Common myeloid progenitor, CD34-positive (primary cell): ENCODE results near the gene KLK1.

Experiments
- CTCF ChIA-PET: fragments of 350-600 bp; sonication (Branson Sonifier 250); formaldehyde crosslinking; loops from one replicate; lab custom pipeline; 2021; ENCODE audit warnings: antibody characterized with exemption; lab: Charles Lee
- POLR2A ChIA-PET: fragments of 350-600 bp; sonication (Branson Sonifier 250); formaldehyde crosslinking; loops from one replicate; lab custom pipeline; 2021; ENCODE audit warnings: antibody characterized with exemption; lab: Charles Lee
- DNase-seq, 3 donors: peaks; one replicate each; pipeline versions ENCODE4 v3.0.0 to v3.0.0-alpha.2; 2013
- H3K27ac ChIP-seq, 2 experiments: 1 replicate in 1 of 2; 2 replicates in 1 of 2; pipeline ENCODE4 v1.7.0; 2013; ENCODE audit warnings: inconsistent platforms in 2 of 2, low read length in 2 of 2, mild to moderate bottlenecking in 2 of 2, low read depth in 1 of 2, moderate library complexity in 1 of 2; ENCODE audit not compliant: severe bottlenecking in 2 of 2, insufficient read depth in 1 of 2, poor library complexity in 1 of 2
- H3K27me3 ChIP-seq, 5 experiments: replicated peaks in 2 of 5; 1 replicate in 3 of 5; 2 replicates in 2 of 5; pipeline versions ENCODE4 v1.6.1 to v1.7.0; 2013; ENCODE audit warnings: low read length in 4 of 5, mild to moderate bottlenecking in 2 of 5, moderate library complexity in 2 of 5, inconsistent platforms in 1 of 5; ENCODE audit not compliant: insufficient read depth in 5 of 5, control insufficient read depth in 4 of 5
- H3K36me3 ChIP-seq, 4 experiments: 1 replicate in 2 of 4; 2 replicates in 2 of 4; pipeline versions ENCODE4 v1.6.1 to v1.7.0; 2013; ENCODE audit warnings: low read length in 3 of 4, control low read depth in 1 of 4, mild to moderate bottlenecking in 1 of 4; ENCODE audit not compliant: control insufficient read depth in 4 of 4, insufficient read depth in 4 of 4
- H3K4me1 ChIP-seq, 4 experiments: 1 replicate in 3 of 4; 2 replicates in 1 of 4; pipeline versions ENCODE4 v1.6.1 to v1.7.1; 2013; ENCODE audit warnings: low read length in 3 of 4, mild to moderate bottlenecking in 3 of 4, control low read depth in 1 of 4, inconsistent platforms in 1 of 4, moderate library complexity in 1 of 4; ENCODE audit not compliant: control insufficient read depth in 4 of 4, insufficient read depth in 4 of 4; ENCODE audit errors: control extremely low read depth in 1 of 4
- H3K4me3 ChIP-seq, 7 experiments: 1 replicate in 4 of 7; 2 replicates in 3 of 7; pipeline versions ENCODE4 v1.5.1 to v1.7.0; 2013; ENCODE audit warnings: mild to moderate bottlenecking in 7 of 7, low read length in 6 of 7, moderate library complexity in 6 of 7, inconsistent platforms in 2 of 7, low read depth in 2 of 7, control low read depth in 1 of 7; ENCODE audit not compliant: insufficient read depth in 4 of 7, control insufficient read depth in 1 of 7; ENCODE audit errors: extremely low read depth in 1 of 7
- H3K9me3 ChIP-seq, 5 experiments: 1 replicate in 4 of 5; 2 replicates in 1 of 5; pipeline versions ENCODE4 v1.6.1 to v1.7.1; 2013; ENCODE audit warnings: low read length in 4 of 5, mild to moderate bottlenecking in 2 of 5, inconsistent platforms in 1 of 5, low read depth in 1 of 5, moderate library complexity in 1 of 5; ENCODE audit not compliant: control insufficient read depth in 4 of 5, insufficient read depth in 2 of 5; ENCODE audit errors: control extremely low read depth in 1 of 5
- WGBS: methylation state at CpG from one replicate; pipeline ENCODE4 v1.1.5; 2013; ENCODE audit not compliant: insufficient coverage; 5-methylcytosine and 5-hydroxymethylcytosine counted together

KLK1 gene

GRCh38 chr19:50793558-50794065 lies 30.0 kb downstream of the KLK1 start:
- Histone ChIP-seq H3K9me3 (no peaks in the 10 kb centered on the region), H3K4me1 (peaks cover 0 to 10% (median 2%) of the 10 kb centered on the region in 4 experiments), H3K4me3 (no peak overlapping the region), H3K36me3 (peaks cover 4 to 30% (median 22%) of the 10 kb centered on the region in 4 experiments), H3K27me3 (no peaks in the 10 kb centered on the region), H3K27ac (no peak overlapping the region)
- ChIA-PET CTCF (interaction anchor here (0.6 to 1.8 kb wide), 2 partner anchors 14 to 392 kb away, joined by 3 to 5 read pairs; no protein-coding TSS in a partner anchor), POLR2A (no interaction called here)
- no peak for DNase-seq
- WGBS, result 75% methylated on average over 3 of the region's 11 CpGs

- ChIA-PET POLR2A (no interaction called here), CTCF (interaction anchor here (2.1 to 3.1 kb wide), 2 partner anchors 10 to 186 kb away, joined by 4 to 11 read pairs; no protein-coding TSS in a partner anchor)
- Histone ChIP-seq H3K4me1 (peaks cover 0 to 10% (median 2%) of the 10 kb centered on the region in 4 experiments), H3K27ac (no peak overlapping the region), H3K27me3 (no peaks in the 10 kb centered on the region), H3K36me3 (peaks cover under 1 to 20% (median 11%) of the 10 kb centered on the region in 4 experiments), H3K4me3 (no peak overlapping the region), H3K9me3 (no peaks in the 10 kb centered on the region)
- DNase-seq, result no peak
- 98% methylated on average over 11 of the region's 13 CpGs for WGBS
Observed at GRCh38 chr19:50792272-50793250, 31.0 kb downstream of the KLK1 start.

- 93% methylated on average over 43 of the region's 47 CpGs for WGBS
- H3K27ac ChIP-seq, result no peak overlapping the region
- POLR2A ChIA-PET, result no interaction called here
- H3K27me3 ChIP-seq, result no peaks in the 10 kb centered on the region
- peaks cover 0 to 12% (median 6%) of the 10 kb centered on the region in 4 experiments for H3K36me3 ChIP-seq
- CTCF ChIA-PET, result interaction anchor here (2.1 to 3.1 kb wide), 2 partner anchors 10 to 185 kb away, joined by 4 to 11 read pairs; no protein-coding TSS in a partner anchor
- H3K4me3 ChIP-seq, result no peak overlapping the region
- peaks cover 0 to 10% (median 2%) of the 10 kb centered on the region in 4 experiments for H3K4me1 ChIP-seq
- no peaks in the 10 kb centered on the region for H3K9me3 ChIP-seq
- DNase-seq, result no peak
Observed at GRCh38 chr19:50791594-50792271, 31.9 kb downstream of the KLK1 start.

- H3K4me3 ChIP-seq, result no peak overlapping the region
- no peaks in the 10 kb centered on the region for H3K27me3 ChIP-seq
- H3K36me3 ChIP-seq, result peaks cover 0 to 6% (median 2%) of the 10 kb centered on the region in 4 experiments
- H3K27ac ChIP-seq, result no peak overlapping the region
- ChIA-PET CTCF (interaction anchor here (2.1 to 3.1 kb wide), 2 partner anchors 9 to 185 kb away, joined by 4 to 11 read pairs; no protein-coding TSS in a partner anchor), POLR2A (interaction anchor here (1.2 kb wide), 1 partner anchor 13 kb away, joined by 3 read pairs; no protein-coding TSS in a partner anchor)
- H3K9me3 ChIP-seq, result no peaks in the 10 kb centered on the region
- peaks cover 0 to 10% (median 2%) of the 10 kb centered on the region in 4 experiments for H3K4me1 ChIP-seq
- 97% methylated on average over 6 of the region's 6 CpGs for WGBS
- no peak for DNase-seq
Observed at GRCh38 chr19:50790922-50791467, 32.6 kb downstream of the KLK1 start.

- Histone ChIP-seq H3K4me1 (peaks cover 0 to 10% (median 2%) of the 10 kb centered on the region in 4 experiments), H3K36me3 (peaks cover 0 to 1% (median 0%) of the 10 kb centered on the region in 4 experiments), H3K4me3 (no peak within 1 kb of the TSS), H3K9me3 (no peaks in the 10 kb centered on the region), H3K27me3 (no peaks in the 10 kb centered on the region), H3K27ac (no peak within 1 kb of the TSS)
- ChIA-PET POLR2A (interaction anchor here (1.2 kb wide), 1 partner anchor 13 kb away, joined by 3 read pairs; no protein-coding TSS in a partner anchor), CTCF (interaction anchor here (1.0 to 3.1 kb wide), 2 partner anchors 8 to 66 kb away, joined by 3 to 11 read pairs; no protein-coding TSS in a partner anchor)
- 92% methylated on average over 5 of the region's 15 CpGs for WGBS
- no peak for DNase-seq
Observed at GRCh38 chr19:50790396-50790795, 33.2 kb downstream of the KLK1 start, which contains the start of gene ACP4. TSS of gene ACP4 (plus strand) at chr19:50790415. CDS start at chr19:50790415, 0 bp downstream.

GRCh38 chr19:50785329-50785728 lies 38.3 kb downstream of the KLK1 start:
- Histone ChIP-seq H3K36me3 (no peaks in the 10 kb centered on the region), H3K4me1 (peaks cover 0 to 4% (median under 1%) of the 10 kb centered on the region in 4 experiments), H3K9me3 (no peaks in the 10 kb centered on the region), H3K27ac (no peak overlapping the region), H3K4me3 (no peak overlapping the region), H3K27me3 (peaks cover 0 to 29% (median 5%) of the 10 kb centered on the region in 5 experiments)
- POLR2A ChIA-PET, result no interaction called here
- DNase-seq, result no peak
- WGBS, result 94% methylated on average over 7 of the region's 12 CpGs
- CTCF ChIA-PET, result interaction anchor here (1.0 kb wide), 1 partner anchor 121 kb away, joined by 5 read pairs; no protein-coding TSS in a partner anchor
